PC-3 (cell line): ENCODE measurements around the gene HAGHL.

ENCODE experiments used
- CTCF ChIP-seq: fragments of 300-600 bp; sonication (generic); conservative IDR thresholded peaks from 2 replicates; pipeline ENCODE4 v1.5.1; 2017; ENCODE audit warnings: antibody characterized with exemption, low read depth, mild to moderate bottlenecking, low read length
- EZH2 ChIP-seq: fragments of 300-600 bp; sonication (generic); IDR thresholded peaks from one replicate; pipeline ENCODE4 v1.6.1; 2017; ENCODE audit warnings: antibody characterized with exemption, mild to moderate bottlenecking, low read length; ENCODE audit not compliant: unreplicated experiment
- EZH2phosphoT487 ChIP-seq: fragments of 300-600 bp; sonication (generic); IDR thresholded peaks from 2 replicates; pipeline ENCODE4 v1.6.1; 2018; ENCODE audit warnings: mild to moderate bottlenecking, antibody characterized with exemption, low read length, borderline replicate concordance

DNA sequence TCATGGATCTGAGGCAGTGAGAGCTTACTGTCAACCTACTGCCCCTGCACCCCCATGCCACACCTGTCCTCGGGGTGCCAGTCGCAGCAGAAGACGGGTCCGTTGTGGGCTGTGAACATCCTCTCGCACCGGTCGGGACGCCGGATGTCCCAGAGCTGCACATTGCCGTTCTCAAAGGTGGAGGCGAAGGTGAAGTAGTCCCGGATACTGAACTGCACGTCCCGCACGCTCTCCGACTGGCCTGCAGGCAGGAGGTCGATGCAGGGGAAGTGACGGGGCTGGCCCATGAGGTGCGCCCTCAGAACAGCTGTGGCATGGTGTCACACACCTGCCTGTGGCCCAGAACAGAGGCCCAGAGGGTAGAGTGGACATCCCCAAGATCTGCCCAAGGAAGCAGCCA lies 39.4 kb upstream of the HAGHL start:
- TF ChIP-seq EZH2: no peak
- no peak for TF ChIP-seq CTCF
- no peak for TF ChIP-seq EZH2phosphoT487
